Epithelial cell of esophagus (primary cell): ENCODE results near the gene SSTR5.

Source experiments
- DNase-seq: peaks from one replicate; pipeline ENCODE4 v3.0.0; 2010; ENCODE audit warnings: low read depth
- H3K4me3 ChIP-seq: 2 replicates; pipeline ENCODE4 v1.5.1; 2011; ENCODE audit warnings: mild to moderate bottlenecking, low read length, control low read depth
- TF ChIP-seq, protein P1 (sequence below): IDR thresholded peaks from 2 replicates; pipeline ENCODE4 v1.5.1; 2011; ENCODE audit warnings: low read depth, mild to moderate bottlenecking, low read length, control low read depth, inconsistent platforms; ENCODE audit not compliant: insufficient read depth; ENCODE audit errors: missing control alignments

Gene SSTR5

DNA sequence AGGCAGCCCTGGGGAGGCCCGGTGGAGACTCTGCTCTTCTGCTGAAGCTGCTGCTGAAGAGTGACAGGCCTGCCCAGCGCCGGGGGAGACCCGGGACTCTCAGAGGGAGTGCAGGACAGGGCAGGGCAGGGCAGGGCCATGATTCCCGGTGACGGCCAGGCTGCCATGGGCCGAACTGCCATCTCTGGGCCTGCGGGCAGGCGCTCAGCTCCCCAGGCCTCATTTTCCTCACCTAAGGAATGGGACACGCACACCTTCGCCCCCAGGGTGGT lies 22.6 kb upstream of the SSTR5 start:
- no peak for DNase-seq
- TF ChIP-seq, protein P1, sequence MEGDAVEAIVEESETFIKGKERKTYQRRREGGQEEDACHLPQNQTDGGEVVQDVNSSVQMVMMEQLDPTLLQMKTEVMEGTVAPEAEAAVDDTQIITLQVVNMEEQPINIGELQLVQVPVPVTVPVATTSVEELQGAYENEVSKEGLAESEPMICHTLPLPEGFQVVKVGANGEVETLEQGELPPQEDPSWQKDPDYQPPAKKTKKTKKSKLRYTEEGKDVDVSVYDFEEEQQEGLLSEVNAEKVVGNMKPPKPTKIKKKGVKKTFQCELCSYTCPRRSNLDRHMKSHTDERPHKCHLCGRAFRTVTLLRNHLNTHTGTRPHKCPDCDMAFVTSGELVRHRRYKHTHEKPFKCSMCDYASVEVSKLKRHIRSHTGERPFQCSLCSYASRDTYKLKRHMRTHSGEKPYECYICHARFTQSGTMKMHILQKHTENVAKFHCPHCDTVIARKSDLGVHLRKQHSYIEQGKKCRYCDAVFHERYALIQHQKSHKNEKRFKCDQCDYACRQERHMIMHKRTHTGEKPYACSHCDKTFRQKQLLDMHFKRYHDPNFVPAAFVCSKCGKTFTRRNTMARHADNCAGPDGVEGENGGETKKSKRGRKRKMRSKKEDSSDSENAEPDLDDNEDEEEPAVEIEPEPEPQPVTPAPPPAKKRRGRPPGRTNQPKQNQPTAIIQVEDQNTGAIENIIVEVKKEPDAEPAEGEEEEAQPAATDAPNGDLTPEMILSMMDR = no peak
- no peak overlapping the region for H3K4me3 ChIP-seq

DNA sequence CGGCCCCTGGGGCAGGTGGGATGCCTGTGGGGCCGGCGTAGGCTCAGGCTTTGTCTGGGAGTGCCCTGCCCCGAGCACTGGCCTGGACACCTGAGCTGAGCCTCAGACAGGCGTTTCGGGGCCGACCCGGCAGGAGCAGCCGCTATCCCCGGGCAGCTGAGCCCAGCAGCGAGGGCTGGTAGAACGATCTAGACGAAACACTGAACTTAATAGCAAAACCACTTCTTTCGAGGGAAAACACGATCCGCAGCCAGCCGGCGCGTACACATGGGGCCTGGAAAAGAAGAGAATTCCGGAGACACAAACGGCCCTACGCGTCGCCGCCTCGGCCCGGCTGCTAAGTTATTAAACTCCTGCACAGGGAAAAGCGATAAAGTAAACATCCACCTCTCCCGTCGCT lies 22.0 kb upstream of the SSTR5 start:
- no peak for DNase-seq
- TF ChIP-seq, protein P1 = no peak
- no peak overlapping the region for H3K4me3 ChIP-seq

DNA sequence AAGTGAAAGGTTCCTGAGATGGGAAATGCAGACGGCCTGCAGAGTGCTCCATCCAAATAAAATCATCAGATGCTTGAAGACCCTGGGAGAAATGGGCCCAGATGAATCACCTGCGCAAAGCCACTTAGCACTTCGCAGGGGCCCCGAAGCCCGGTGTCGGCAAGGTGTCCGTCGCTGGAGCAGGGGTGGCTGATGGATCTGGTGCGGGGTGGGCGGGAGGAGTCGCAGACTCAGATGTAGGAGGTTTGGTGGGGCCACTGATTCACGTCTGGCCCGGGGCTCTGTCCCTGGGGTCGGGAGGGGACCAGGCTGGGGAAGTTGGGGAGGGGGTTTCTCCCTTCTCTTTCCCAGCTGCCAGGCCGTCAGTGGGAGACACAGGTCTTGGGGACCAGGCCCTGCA lies 21.6 kb upstream of the SSTR5 start:
- TF ChIP-seq, protein P1 = no peak
- no peak overlapping the region for H3K4me3 ChIP-seq
- DNase-seq = no peak

DNA sequence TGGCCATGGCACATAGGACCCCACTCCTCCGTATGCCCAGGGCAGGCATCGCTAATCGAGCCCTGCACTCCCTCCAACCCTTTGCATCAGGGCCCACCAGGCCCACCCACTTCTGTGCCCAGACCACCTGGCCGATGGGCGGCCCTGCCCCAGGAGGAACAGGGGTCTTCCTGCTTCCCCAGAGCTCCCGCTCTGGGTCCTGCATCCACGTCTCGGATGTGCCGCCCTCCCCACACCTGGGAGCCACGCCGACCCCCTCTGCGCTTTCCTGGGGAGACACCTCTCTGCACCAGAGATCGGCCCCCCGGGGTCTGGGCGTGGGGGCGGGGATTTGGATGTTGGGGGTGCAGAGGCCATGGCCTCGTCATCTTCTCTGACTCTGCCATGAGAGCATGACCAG lies 21.1 kb upstream of the SSTR5 start:
- no peak for DNase-seq
- TF ChIP-seq, protein P1 = no peak
- no peak overlapping the region for H3K4me3 ChIP-seq

DNA sequence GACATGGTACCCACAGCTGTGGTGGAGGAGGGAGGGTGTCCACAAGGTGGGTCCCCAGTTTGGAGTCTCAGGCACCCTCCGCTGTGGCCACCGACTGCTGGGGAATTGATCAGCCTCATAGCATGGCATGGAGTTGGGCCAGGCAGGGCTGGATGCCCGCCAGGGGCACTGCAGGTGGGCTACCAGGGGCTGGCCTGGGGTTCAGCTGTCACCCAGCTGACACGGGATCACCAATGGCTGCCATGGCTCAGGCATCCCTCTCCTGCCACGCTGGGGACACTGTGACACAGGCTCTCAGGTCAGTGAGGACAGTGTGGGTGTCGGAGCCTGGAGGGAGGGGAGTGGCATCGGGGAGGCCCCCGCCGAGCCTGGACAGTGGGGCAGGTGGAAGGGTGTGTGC lies 19.8 kb upstream of the SSTR5 start:
- no peak for DNase-seq
- TF ChIP-seq, protein P1 = no peak
- H3K4me3 ChIP-seq = no peak overlapping the region

DNA sequence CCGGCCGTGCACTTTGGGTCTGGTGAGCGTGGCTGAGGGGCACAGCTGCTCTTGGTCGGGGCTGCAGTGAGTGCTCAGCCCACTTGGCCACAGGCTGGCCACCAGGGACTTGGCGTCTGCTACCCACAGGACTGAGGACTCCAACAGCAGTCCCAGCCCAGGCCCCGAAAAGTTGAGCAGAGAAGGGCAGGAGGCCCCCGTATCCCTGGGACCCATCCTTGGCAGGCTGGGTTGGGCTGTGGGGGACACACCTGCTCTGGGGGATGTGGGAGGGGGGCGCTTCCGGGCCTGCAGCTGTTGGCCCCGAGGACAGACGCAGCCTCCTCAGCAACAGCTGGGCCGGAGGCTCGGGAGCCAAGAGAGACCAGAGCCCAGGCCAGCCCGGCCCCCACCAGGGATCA lies 19.4 kb upstream of the SSTR5 start:
- TF ChIP-seq, protein P1 = no peak
- no peak for DNase-seq

DNA sequence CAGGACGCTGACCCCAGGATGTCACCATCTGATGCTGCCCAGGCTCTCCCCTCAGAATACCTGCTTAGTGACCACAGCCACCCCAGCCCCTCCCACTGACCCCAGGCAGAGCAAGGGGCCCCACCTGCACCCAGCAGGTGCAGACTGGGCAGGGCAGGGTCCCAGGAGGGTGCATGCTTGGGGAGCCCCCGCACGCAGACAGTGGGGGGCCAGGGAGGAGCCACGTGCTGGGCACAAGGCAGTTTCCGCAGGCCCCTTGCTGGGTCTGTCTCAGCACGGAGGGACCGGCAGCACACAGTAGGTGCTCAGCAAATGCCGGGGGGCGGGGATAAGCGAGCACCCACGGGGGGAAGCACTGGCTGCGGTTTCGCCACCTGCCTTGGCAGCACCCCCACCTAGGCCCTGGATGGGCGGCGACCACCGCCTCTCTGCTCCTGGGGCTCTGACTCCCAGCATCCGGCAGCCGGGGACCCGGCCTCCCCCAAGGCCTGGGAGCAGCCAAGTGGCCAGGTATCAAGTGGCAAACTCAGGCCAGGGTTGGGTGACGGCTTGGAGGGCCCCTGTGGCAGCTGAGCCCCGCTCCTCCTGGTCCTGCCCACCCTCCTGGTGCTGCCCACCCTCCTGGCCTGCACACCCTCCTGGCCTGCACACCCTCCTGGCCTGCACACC lies 18.7 kb upstream of the SSTR5 start:
- H3K4me3 ChIP-seq = no peak overlapping the region
- TF ChIP-seq, protein P1 = no peak
- DNase-seq = no peak

More for the DNA sequence above, 19.4 kb upstream of the SSTR5 start:
- no peak overlapping the region for H3K4me3 ChIP-seq
